GM12878 (cell line): ENCODE data around the gene OVOL1. TPM values are rescaled to one million over a fixed set of nuclear protein-coding genes. Genes with fewer than 3 reads are reported as not detected.

ENCODE experiments used
- BACH1 ChIP-seq: fragments of 450-650 bp; IDR thresholded peaks from 2 replicates; pipeline ENCODE4 v1.6.1; 2017; ENCODE audit warnings: mild to moderate bottlenecking, borderline replicate concordance
- CHD2 ChIP-seq: IDR thresholded peaks from 2 replicates; pipeline ENCODE4 v1.6.1; 2011; ENCODE audit warnings: low read depth, low read length, improper control_type of control experiment, borderline replicate concordance
- GATAD2B ChIP-seq: fragments of 450-650 bp; conservative IDR thresholded peaks from 2 replicates; pipeline ENCODE4 v1.6.1; 2017; ENCODE audit warnings: low read depth, mild to moderate bottlenecking, moderate library complexity
- IKZF1 ChIP-seq: fragments of 450-650 bp; conservative IDR thresholded peaks from 2 replicates; pipeline ENCODE4 v1.6.1; 2017; ENCODE audit warnings: antibody characterized with exemption, mild to moderate bottlenecking
- MXI1 ChIP-seq: fragments of 150-350 bp; IDR thresholded peaks from 2 replicates; pipeline ENCODE4 v1.6.1; 2011; ENCODE audit warnings: low read depth, mild to moderate bottlenecking, inconsistent platforms, low read length, improper control_type of control experiment
- NR2F1 ChIP-seq: fragments of 450-650 bp; conservative IDR thresholded peaks from 2 replicates; pipeline ENCODE4 v1.6.1; 2017; ENCODE audit warnings: mild to moderate bottlenecking
- PML ChIP-seq: IDR thresholded peaks from 2 replicates; pipeline ENCODE4 v1.6.1; 2012; ENCODE audit warnings: low read length, inconsistent platforms
- POLR2A ChIP-seq: IDR thresholded peaks from 2 replicates; pipeline ENCODE4 v1.6.1; 2011; ENCODE audit warnings: low read depth, mild to moderate bottlenecking, low read length
- RAD21 ChIP-seq: IDR thresholded peaks from 2 replicates; pipeline ENCODE4 v1.6.1; 2011; ENCODE audit warnings: mild to moderate bottlenecking, low read depth, low read length, moderate library complexity; ENCODE audit not compliant: insufficient read depth
- RB1 ChIP-seq: fragments of 450-650 bp; formaldehyde crosslinking; IDR thresholded peaks from 2 replicates; pipeline ENCODE4 v1.6.1; 2017; ENCODE audit warnings: mild to moderate bottlenecking, borderline replicate concordance
- SMAD5 ChIP-seq: IDR thresholded peaks from 2 replicates; pipeline ENCODE4 v1.6.1; 2016; ENCODE audit warnings: antibody characterized with exemption, low read depth
- SMARCA5 ChIP-seq: fragments of 450-650 bp; IDR thresholded peaks from 2 replicates; pipeline ENCODE4 v1.6.1; 2017; ENCODE audit warnings: mild to moderate bottlenecking
- SMC3 ChIP-seq: IDR thresholded peaks from 2 replicates; pipeline ENCODE4 v1.6.1; 2011; ENCODE audit warnings: low read length, improper control_type of control experiment, borderline replicate concordance
- SRF ChIP-seq, 2 experiments: IDR thresholded peaks; 2 replicates each; pipeline ENCODE4 v1.6.1; 2011; ENCODE audit warnings: low read depth in 2 of 2, low read length in 2 of 2, mild to moderate bottlenecking in 1 of 2, moderate library complexity in 1 of 2
- TBL1XR1 ChIP-seq: IDR thresholded peaks from 2 replicates; pipeline ENCODE4 v1.6.1; 2012; ENCODE audit warnings: low read depth, low read length, improper control_type of control experiment
- TCF12 ChIP-seq: IDR thresholded peaks from 2 replicates; pipeline ENCODE4 v1.6.1; 2011; ENCODE audit warnings: low read depth, mild to moderate bottlenecking, low read length
- YBX1 ChIP-seq: fragments of 450-650 bp; IDR thresholded peaks from 2 replicates; pipeline ENCODE4 v1.6.1; 2016; ENCODE audit warnings: antibody characterized with exemption
- polyA plus RNA-seq, 11 experiments: library from polyadenylated mRNA; depleted of rRNA in 4 of 11; unstranded in 6 of 11; stranded (reverse) in 5 of 11; fragments of >200 nt; fragmentation: Nextera tagmentation in 4 of 11; fragmentation: Illumina TruSeq in 1 of 11; extraction: Ambion mirVana in 4 of 11; extraction: Trizol in 1 of 11; gene quantifications; 1 replicate in 1 of 11; 2 replicates in 10 of 11; pipeline versions ENCODE4 v1.2.1 to v1.2.3, GENCODE V29; 2011 to 2016; ENCODE audit warnings: inconsistent platforms in 2 of 11, missing spikeins in 2 of 11, low read depth in 1 of 11
- total RNA-seq, 4 experiments: library from RNA; depleted of rRNA in 3 of 4; stranded (reverse); fragments of >200 nt in 3 of 4; fragmentation: Illumina TruSeq in 1 of 4; extraction: Trizol in 1 of 4; gene quantifications; 2 replicates each; pipeline versions ENCODE4 v1.2.1 to v1.2.3, GENCODE V29; 2013 to 2021
- TF ChIP-seq, protein P1 (sequence below): fragments of 450-650 bp; IDR thresholded peaks from 2 replicates; pipeline ENCODE4 v1.6.1; 2017; ENCODE audit warnings: mild to moderate bottlenecking, moderate library complexity
- TF ChIP-seq, protein P2 (sequence below): fragments of 450-650 bp; IDR thresholded peaks from 2 replicates; pipeline ENCODE4 v1.6.1; 2017; ENCODE audit warnings: mild to moderate bottlenecking
- TF ChIP-seq, protein P3 (sequence below): IDR thresholded peaks from 2 replicates; pipeline ENCODE4 v1.6.1; 2012; ENCODE audit warnings: low read depth, low read length, improper control_type of control experiment
- TF ChIP-seq, protein P4 (sequence below): fragments of 450-650 bp; IDR thresholded peaks from 2 replicates; pipeline ENCODE4 v1.6.1; 2016; ENCODE audit warnings: mild to moderate bottlenecking, moderate library complexity, borderline replicate concordance

OVOL1 gene
- total and polyA plus RNA-seq, 10 of the 15 experiments (the other 5 are each of a cell fraction or from before 2014, with no cell fraction given): 0.04 to 0.96 (median 0.09) TPM; not detected in 7

DNA sequence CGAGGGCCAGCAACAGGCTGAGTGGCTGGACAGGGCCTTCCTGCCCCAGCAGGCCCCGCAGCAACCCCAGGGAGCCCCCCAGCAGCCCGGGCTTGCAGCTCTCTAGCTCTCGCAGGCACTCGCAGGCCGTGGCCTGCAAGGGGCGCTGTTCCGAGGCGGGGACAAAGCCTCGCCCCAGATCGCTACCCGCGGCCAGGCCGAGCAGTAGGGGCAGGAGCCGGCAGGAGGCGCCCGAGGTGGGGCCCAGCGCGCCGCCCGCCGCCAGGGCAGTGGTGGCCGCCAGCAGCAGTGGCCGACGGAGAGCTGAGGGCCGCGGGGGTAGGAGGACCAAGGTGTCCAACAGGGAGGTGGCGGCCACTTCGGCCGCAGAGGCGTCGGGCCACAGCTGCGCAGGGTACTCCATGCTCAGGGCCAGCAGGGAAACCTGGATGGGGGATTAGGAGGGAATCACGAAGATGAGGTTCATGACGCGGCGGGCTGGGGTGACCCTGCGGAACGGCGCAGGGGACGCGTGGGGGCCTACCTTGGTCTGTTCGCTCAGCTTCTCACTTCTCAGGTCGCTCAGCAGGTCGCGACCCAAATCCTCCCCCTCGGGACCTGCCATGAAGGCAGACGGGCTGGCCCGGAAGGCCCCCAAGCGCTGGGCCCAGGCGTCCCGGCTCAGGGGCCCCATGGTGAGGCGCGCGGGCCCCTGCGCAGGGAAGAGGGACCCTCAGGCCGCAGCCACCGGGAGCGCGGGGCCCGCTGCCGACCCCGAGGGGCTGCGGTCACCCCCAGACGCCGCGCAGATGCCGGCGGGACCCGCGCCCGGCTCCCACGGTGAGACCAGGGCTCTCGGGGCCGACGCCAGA lies 6.7 kb upstream of the OVOL1 start (continued):
- peak; percentile 42 for TF ChIP-seq NR2F1
- TF ChIP-seq SMARCA5: peak; percentile 99
- peak; percentile 31; the same call in 1 of the 2 replicates for TF ChIP-seq BACH1
- TF ChIP-seq IKZF1: peak; percentile 68
- no peak for TF ChIP-seq YBX1
- no peak; the same call in 1 of the 2 replicates for TF ChIP-seq CHD2
- TF ChIP-seq TCF12: no peak
- TF ChIP-seq, protein P1, sequence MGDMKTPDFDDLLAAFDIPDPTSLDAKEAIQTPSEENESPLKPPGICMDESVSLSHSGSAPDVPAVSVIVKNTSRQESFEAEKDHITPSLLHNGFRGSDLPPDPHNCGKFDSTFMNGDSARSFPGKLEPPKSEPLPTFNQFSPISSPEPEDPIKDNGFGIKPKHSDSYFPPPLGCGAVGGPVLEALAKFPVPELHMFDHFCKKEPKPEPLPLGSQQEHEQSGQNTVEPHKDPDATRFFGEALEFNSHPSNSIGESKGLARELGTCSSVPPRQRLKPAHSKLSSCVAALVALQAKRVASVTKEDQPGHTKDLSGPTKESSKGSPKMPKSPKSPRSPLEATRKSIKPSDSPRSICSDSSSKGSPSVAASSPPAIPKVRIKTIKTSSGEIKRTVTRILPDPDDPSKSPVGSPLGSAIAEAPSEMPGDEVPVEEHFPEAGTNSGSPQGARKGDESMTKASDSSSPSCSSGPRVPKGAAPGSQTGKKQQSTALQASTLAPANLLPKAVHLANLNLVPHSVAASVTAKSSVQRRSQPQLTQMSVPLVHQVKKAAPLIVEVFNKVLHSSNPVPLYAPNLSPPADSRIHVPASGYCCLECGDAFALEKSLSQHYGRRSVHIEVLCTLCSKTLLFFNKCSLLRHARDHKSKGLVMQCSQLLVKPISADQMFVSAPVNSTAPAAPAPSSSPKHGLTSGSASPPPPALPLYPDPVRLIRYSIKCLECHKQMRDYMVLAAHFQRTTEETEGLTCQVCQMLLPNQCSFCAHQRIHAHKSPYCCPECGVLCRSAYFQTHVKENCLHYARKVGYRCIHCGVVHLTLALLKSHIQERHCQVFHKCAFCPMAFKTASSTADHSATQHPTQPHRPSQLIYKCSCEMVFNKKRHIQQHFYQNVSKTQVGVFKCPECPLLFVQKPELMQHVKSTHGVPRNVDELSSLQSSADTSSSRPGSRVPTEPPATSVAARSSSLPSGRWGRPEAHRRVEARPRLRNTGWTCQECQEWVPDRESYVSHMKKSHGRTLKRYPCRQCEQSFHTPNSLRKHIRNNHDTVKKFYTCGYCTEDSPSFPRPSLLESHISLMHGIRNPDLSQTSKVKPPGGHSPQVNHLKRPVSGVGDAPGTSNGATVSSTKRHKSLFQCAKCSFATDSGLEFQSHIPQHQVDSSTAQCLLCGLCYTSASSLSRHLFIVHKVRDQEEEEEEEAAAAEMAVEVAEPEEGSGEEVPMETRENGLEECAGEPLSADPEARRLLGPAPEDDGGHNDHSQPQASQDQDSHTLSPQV: peak; percentile 92
- TF ChIP-seq, protein P2, sequence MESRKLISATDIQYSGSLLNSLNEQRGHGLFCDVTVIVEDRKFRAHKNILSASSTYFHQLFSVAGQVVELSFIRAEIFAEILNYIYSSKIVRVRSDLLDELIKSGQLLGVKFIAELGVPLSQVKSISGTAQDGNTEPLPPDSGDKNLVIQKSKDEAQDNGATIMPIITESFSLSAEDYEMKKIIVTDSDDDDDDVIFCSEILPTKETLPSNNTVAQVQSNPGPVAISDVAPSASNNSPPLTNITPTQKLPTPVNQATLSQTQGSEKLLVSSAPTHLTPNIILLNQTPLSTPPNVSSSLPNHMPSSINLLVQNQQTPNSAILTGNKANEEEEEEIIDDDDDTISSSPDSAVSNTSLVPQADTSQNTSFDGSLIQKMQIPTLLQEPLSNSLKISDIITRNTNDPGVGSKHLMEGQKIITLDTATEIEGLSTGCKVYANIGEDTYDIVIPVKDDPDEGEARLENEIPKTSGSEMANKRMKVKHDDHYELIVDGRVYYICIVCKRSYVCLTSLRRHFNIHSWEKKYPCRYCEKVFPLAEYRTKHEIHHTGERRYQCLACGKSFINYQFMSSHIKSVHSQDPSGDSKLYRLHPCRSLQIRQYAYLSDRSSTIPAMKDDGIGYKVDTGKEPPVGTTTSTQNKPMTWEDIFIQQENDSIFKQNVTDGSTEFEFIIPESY: no peak
- TF ChIP-seq SRF (IDR thresholded peaks at IDR 0.05; ENCODE audit: low read depth in 2 of 2, low read length in 2 of 2): 0 out of 4 replicates have a peak, but pooled peaks of 1 of the 2 experiments have one; percentile 9
- peak; percentile 56; the same call in 1 of the 2 replicates for TF ChIP-seq TBL1XR1
- TF ChIP-seq RB1: peak; percentile 91; the same call in 1 of the 2 replicates
- peak; percentile 65 for TF ChIP-seq POLR2A
- no peak for TF ChIP-seq PML
- TF ChIP-seq, protein P3, sequence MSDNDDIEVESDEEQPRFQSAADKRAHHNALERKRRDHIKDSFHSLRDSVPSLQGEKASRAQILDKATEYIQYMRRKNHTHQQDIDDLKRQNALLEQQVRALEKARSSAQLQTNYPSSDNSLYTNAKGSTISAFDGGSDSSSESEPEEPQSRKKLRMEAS: peak; percentile 54; the same call in 1 of the 2 replicates
- TF ChIP-seq SMAD5: no peak
- peak; percentile 76 for TF ChIP-seq RAD21
- TF ChIP-seq, protein P4, sequence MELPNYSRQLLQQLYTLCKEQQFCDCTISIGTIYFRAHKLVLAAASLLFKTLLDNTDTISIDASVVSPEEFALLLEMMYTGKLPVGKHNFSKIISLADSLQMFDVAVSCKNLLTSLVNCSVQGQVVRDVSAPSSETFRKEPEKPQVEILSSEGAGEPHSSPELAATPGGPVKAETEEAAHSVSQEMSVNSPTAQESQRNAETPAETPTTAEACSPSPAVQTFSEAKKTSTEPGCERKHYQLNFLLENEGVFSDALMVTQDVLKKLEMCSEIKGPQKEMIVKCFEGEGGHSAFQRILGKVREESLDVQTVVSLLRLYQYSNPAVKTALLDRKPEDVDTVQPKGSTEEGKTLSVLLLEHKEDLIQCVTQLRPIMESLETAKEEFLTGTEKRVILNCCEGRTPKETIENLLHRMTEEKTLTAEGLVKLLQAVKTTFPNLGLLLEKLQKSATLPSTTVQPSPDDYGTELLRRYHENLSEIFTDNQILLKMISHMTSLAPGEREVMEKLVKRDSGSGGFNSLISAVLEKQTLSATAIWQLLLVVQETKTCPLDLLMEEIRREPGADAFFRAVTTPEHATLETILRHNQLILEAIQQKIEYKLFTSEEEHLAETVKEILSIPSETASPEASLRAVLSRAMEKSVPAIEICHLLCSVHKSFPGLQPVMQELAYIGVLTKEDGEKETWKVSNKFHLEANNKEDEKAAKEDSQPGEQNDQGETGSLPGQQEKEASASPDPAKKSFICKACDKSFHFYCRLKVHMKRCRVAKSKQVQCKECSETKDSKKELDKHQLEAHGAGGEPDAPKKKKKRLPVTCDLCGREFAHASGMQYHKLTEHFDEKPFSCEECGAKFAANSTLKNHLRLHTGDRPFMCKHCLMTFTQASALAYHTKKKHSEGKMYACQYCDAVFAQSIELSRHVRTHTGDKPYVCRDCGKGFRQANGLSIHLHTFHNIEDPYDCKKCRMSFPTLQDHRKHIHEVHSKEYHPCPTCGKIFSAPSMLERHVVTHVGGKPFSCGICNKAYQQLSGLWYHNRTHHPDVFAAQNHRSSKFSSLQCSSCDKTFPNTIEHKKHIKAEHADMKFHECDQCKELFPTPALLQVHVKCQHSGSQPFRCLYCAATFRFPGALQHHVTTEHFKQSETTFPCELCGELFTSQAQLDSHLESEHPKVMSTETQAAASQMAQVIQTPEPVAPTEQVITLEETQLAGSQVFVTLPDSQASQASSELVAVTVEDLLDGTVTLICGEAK: no peak
- peak; percentile 72 for TF ChIP-seq GATAD2B
- peak; percentile 60; the same call in 1 of the 2 replicates for TF ChIP-seq MXI1
- TF ChIP-seq SMC3: peak; percentile 91
